Endothelial cell of umbilical vein (primary cell): Measurements from ENCODE around the gene DDR1.

Experiments used
- EZH2 ChIP-seq: IDR thresholded peaks from 2 replicates; pipeline ENCODE4 v1.6.1; 2012; ENCODE audit warnings: borderline replicate concordance, low read depth, mild to moderate bottlenecking, moderate library complexity, low read length, inconsistent platforms; ENCODE audit not compliant: severe bottlenecking
- GATA2 ChIP-seq: IDR thresholded peaks from 2 replicates; pipeline ENCODE4 v1.7.0; 2011; ENCODE audit warnings: low read depth, mild to moderate bottlenecking, moderate library complexity, mixed read lengths, low read length; ENCODE audit not compliant: insufficient read length, insufficient read depth
- POLR2A ChIP-seq: IDR thresholded peaks from 2 replicates; pipeline ENCODE4 v1.6.1; 2012; ENCODE audit warnings: low read depth, mild to moderate bottlenecking, control low read depth, low read length
- TF ChIP-seq, protein P1 (sequence below), 2 donors: IDR thresholded peaks; 1 replicate in 1 of 2; 2 replicates in 1 of 2; pipeline ENCODE4 v1.5.1; 2011; ENCODE audit warnings: low read length in 2 of 2, mild to moderate bottlenecking in 2 of 2, moderate library complexity in 2 of 2, control low read depth in 1 of 2, inconsistent platforms in 1 of 2, low read depth in 1 of 2; ENCODE audit not compliant: insufficient read depth in 1 of 2; ENCODE audit errors: extremely low read depth in 1 of 2

DNA sequence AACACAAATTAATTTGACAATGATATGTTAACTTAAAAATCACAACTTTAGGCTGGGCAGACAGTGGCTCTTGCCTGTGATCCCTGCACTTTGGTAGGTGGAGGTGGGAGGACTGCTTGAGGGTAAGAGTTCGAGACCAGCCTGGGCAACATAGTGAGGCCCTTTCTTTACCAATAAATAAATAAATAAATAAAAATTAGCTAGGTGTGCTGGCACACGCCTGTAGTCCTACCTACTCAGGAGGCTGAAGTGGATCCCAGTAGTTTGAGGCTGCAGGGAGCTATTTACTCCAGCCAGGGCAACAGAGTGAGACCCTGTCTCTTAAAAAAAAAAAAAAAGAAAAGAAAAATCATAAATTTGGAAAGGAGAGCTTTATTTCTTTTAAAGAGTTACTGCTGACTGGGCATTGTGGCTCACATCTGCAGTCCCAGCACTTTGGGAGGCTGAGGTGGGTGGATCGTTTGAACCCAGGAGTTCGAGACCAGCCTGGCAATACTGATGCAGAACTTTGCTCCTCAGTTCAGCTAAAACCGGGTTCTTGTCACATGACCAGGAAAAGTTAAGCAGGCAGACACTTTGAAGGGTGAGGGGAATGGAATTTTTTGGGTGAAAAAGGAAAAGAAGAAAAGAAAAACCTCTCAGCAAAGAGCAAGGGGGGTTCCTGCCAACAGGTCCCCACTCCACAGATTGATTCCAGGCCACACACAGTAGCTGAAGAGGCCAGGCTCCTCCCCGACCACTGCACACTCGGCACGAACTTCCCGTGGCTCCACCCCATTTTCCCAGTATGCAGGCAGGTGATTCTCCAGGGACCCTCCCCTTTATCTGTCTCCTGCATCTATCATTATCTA is 44.0 kb upstream of the DDR1 start:
- TF ChIP-seq, protein P1, sequence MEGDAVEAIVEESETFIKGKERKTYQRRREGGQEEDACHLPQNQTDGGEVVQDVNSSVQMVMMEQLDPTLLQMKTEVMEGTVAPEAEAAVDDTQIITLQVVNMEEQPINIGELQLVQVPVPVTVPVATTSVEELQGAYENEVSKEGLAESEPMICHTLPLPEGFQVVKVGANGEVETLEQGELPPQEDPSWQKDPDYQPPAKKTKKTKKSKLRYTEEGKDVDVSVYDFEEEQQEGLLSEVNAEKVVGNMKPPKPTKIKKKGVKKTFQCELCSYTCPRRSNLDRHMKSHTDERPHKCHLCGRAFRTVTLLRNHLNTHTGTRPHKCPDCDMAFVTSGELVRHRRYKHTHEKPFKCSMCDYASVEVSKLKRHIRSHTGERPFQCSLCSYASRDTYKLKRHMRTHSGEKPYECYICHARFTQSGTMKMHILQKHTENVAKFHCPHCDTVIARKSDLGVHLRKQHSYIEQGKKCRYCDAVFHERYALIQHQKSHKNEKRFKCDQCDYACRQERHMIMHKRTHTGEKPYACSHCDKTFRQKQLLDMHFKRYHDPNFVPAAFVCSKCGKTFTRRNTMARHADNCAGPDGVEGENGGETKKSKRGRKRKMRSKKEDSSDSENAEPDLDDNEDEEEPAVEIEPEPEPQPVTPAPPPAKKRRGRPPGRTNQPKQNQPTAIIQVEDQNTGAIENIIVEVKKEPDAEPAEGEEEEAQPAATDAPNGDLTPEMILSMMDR (IDR thresholded peaks at IDR 0.05; ENCODE audit: extremely low read depth in 1 of 2, insufficient read depth in 1 of 2, low read depth in 1 of 2, low read length in 2 of 2), result no peak
- no peak for TF ChIP-seq POLR2A
- no peak for TF ChIP-seq GATA2
- TF ChIP-seq EZH2, result no peak
